A673 (cell line): Measurements from ENCODE around the gene RNF217. TPM values are rescaled to one million over a fixed set of nuclear protein-coding genes. Genes with fewer than 3 reads are reported as not detected.
A peak's percentile ranks its signal among the peaks of the same experiment; 100 is the strongest.

ENCODE experiments used
- BruUV-seq: library from RNA; stranded (reverse); fragments of 400-500 nt; replicated peaks from 2 replicates; lab custom pipeline; 2021; lab: Mats Ljungman, UMichigan
- CTCF ChIA-PET: fragments of 300-600 bp; sonication (Branson Sonifier 250); formaldehyde crosslinking; loops from one replicate; lab custom pipeline; 2022; ENCODE audit warnings: antibody characterized with exemption; lab: Charles Lee
- POLR2A ChIA-PET: fragments of 300-600 bp; sonication (Branson Sonifier 250); formaldehyde crosslinking; loops from one replicate; lab custom pipeline; 2022; ENCODE audit warnings: antibody characterized with exemption; ENCODE audit not compliant: low non-redundant PET; lab: Charles Lee
- DNase-seq: peaks from one replicate; pipeline ENCODE4 v3.0.0-alpha.2; 2015; ENCODE audit warnings: low spot score
- H3K27ac ChIP-seq: fragments of 200-600 bp; sonication (generic); 2 replicates; pipeline ENCODE4 v1.5.1; 2016; ENCODE audit warnings: mixed run types, low read depth, mild to moderate bottlenecking, mixed read lengths, antibody characterized with exemption, low read length; ENCODE audit not compliant: poor library complexity, severe bottlenecking
- H3K27me3 ChIP-seq: fragments of 200-600 bp; sonication (generic); replicated peaks from 2 replicates; pipeline ENCODE4 v1.6.1; 2017; ENCODE audit warnings: mixed run types, low read depth, mild to moderate bottlenecking, mixed read lengths, antibody characterized with exemption, low read length; ENCODE audit not compliant: insufficient read depth, poor library complexity
- H3K36me3 ChIP-seq: fragments of 200-600 bp; sonication (generic); 2 replicates; pipeline ENCODE4 v1.6.1; 2016; ENCODE audit warnings: mixed run types, mild to moderate bottlenecking, mixed read lengths, antibody characterized with exemption, low read length; ENCODE audit not compliant: insufficient read depth, poor library complexity, severe bottlenecking
- H3K4me1 ChIP-seq: fragments of 200-600 bp; sonication (generic); 2 replicates; pipeline ENCODE4 v1.6.1; 2017; ENCODE audit warnings: mixed run types, mild to moderate bottlenecking, mixed read lengths, antibody characterized with exemption, low read length; ENCODE audit not compliant: insufficient read depth, poor library complexity, severe bottlenecking
- H3K4me3 ChIP-seq: fragments of 200-600 bp; sonication (generic); 2 replicates; pipeline ENCODE4 v1.5.1; 2016; ENCODE audit warnings: low read depth, mixed run types, mild to moderate bottlenecking, mixed read lengths, low read length; ENCODE audit not compliant: poor library complexity, severe bottlenecking
- H3K9me3 ChIP-seq: fragments of 200-600 bp; sonication (generic); 2 replicates; pipeline ENCODE4 v1.6.1; 2016; ENCODE audit warnings: mixed run types, low read depth, mild to moderate bottlenecking, mixed read lengths, antibody characterized with exemption, low read length; ENCODE audit not compliant: poor library complexity, severe bottlenecking
- CTCF ChIP-seq: fragments of 300-800, 200-600 bp; sonication (generic); conservative IDR thresholded peaks from 2 replicates; pipeline ENCODE4 v1.5.1; 2017; ENCODE audit warnings: low read depth, mild to moderate bottlenecking, antibody characterized with exemption, low read length, moderate library complexity, mixed read lengths
- EZH2 ChIP-seq: fragments of 200-600 bp; sonication (generic); IDR thresholded peaks from 2 replicates; pipeline ENCODE4 v1.6.1; 2017; ENCODE audit warnings: borderline replicate concordance, low read depth, mild to moderate bottlenecking, mixed read lengths, antibody characterized with exemption, low read length; ENCODE audit not compliant: poor library complexity, severe bottlenecking
- intact Hi-C: fragments of 100-400 bp; cut with micrococcal nuclease; formaldehyde crosslinking; loops from one replicate; pipeline ENCODE4 v1.10.0; 2022; ENCODE audit not compliant: unreplicated experiment
- total RNA-seq: library from RNA; stranded (reverse); gene quantifications from 2 replicates; pipeline ENCODE4 v1.2.3, GENCODE V29; 2021

Gene RNF217
- total RNA-seq, 1 experiment from 2014 or later = 20.6 TPM

DNA sequence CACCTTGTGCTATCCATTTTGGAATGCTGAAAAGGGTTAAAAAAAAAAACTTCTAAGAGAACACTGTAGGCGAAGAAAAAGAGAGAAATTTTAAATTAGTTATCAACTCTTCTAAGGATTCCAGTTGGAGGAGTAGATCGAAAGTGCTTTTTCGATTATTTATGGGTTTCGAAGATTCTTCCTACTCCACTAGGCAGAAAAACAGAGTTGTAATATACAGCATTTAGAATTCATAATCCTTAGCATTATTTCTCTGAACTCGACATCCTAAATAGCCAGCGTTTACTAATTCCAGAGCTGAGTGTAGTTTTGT lies 817 bp upstream of the RNF217 start:
- Histone ChIP-seq H3K4me3 (peak overlapping the region; percentile 83), H3K36me3 (no peaks in the 10 kb centered on the region), H3K27me3 (no peaks in the 10 kb centered on the region), H3K27ac (peak overlapping the region; percentile 92), H3K4me1 (peaks cover 40% of the 10 kb centered on the region), H3K9me3 (no peaks in the 10 kb centered on the region)
- no peak for DNase-seq
- CTCF ChIA-PET = no interaction called here
- no TSS peak for BruUV-seq
- intact Hi-C loops = loop anchor here (2.0 to 10.0 kb wide), 3 partner anchors 79 to 343 kb away; partner anchors contain the start of gene HDDC2
- POLR2A ChIA-PET = no interaction called here
- TF ChIP-seq CTCF (no peak), EZH2 (no peak)

DNA sequence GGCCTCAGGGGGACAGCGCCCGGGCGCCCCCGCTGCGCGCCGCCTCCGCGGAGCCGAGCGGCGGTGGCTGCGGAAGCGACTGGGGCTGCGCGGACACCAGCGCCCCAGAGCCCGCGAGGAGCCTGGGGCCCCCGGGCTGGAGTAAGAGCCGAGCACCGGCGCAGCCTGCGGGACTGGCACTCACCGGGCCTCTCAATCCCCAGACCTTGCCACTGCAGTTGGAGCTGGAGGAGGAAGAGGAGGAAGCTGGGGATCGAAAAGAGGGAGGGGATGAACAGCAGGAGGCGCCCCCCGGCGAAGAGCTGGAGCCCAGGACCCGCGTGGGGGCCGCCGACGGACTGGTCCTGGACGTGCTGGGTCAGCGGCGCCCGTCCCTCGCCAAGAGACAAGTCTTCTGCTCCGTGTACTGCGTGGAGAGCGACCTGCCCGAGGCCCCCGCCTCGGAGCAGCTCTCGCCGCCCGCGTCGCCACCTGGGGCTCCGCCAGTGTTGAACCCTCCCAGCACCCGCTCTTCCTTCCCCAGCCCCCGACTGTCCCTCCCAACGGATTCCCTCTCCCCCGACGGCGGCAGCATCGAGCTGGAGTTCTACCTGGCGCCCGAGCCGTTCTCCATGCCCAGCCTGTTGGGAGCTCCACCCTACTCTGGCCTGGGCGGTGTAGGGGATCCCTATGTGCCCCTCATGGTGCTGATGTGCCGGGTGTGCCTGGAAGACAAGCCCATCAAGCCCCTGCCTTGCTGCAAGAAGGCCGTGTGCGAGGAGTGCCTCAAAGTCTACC lies 590 bp downstream of the RNF217 start:
- ChIA-PET POLR2A (no interaction called here), CTCF (interaction anchor here (0.9 kb wide), 2 partner anchors 23 to 92 kb away, joined by 3 read pairs; no protein-coding TSS in a partner anchor)
- intact Hi-C loops = loop anchor here (5.0 to 10.0 kb wide), 2 partner anchors 139 to 342 kb away; partner anchors contain the start of gene HDDC2
- Histone ChIP-seq H3K27me3 (no peaks in the 10 kb centered on the region), H3K36me3 (no peaks in the 10 kb centered on the region), H3K9me3 (no peaks in the 10 kb centered on the region), H3K27ac (peak overlapping the region; percentile 92), H3K4me1 (peaks cover 53% of the 10 kb centered on the region), H3K4me3 (peak overlapping the region; percentile 83)
- 0 out of 2 replicates have a peak, but pooled peaks have one; percentile 20 for TF ChIP-seq CTCF
- no peak for TF ChIP-seq EZH2
- no TSS peak for BruUV-seq
- DNase-seq = peak; percentile 57

- no TSS peak for BruUV-seq
Observed at GRCh38 chr6:124963416-124963785, 1.2 kb downstream of the RNF217 start.

More at GRCh38 chr6:124963416-124963785, 1.2 kb downstream of the RNF217 start:
- intact Hi-C loops = loop anchor here (5.0 to 10.0 kb wide), 2 partner anchors 139 to 341 kb away; partner anchors contain the start of gene HDDC2
- Histone ChIP-seq H3K36me3 (no peaks in the 10 kb centered on the region), H3K27me3 (no peaks in the 10 kb centered on the region), H3K4me3 (peak overlapping the region; percentile 83), H3K27ac (peak overlapping the region; percentile 92), H3K9me3 (no peaks in the 10 kb centered on the region), H3K4me1 (peaks cover 54% of the 10 kb centered on the region)
- POLR2A ChIA-PET = no interaction called here
- TF ChIP-seq EZH2 = no peak
- no peak for TF ChIP-seq CTCF
- CTCF ChIA-PET = interaction anchor here (0.9 kb wide), 2 partner anchors 23 to 93 kb away, joined by 3 read pairs; no protein-coding TSS in a partner anchor
- peak; percentile 36 for DNase-seq
